Astrocyte (in vitro differentiated cells and primary cell): ENCODE data around the gene ARAP1.

Experiments used
- EZH2 ChIP-seq: IDR thresholded peaks from 2 replicates; pipeline ENCODE4 v1.6.1; 2012; ENCODE audit warnings: mild to moderate bottlenecking, low read length, inconsistent platforms; ENCODE audit not compliant: insufficient read depth
- TF ChIP-seq, protein P1 (sequence below): IDR thresholded peaks from 2 replicates; pipeline ENCODE4 v1.5.1; 2011; ENCODE audit warnings: low read depth, mild to moderate bottlenecking, inconsistent platforms, low read length, moderate library complexity; ENCODE audit not compliant: insufficient read depth

DNA sequence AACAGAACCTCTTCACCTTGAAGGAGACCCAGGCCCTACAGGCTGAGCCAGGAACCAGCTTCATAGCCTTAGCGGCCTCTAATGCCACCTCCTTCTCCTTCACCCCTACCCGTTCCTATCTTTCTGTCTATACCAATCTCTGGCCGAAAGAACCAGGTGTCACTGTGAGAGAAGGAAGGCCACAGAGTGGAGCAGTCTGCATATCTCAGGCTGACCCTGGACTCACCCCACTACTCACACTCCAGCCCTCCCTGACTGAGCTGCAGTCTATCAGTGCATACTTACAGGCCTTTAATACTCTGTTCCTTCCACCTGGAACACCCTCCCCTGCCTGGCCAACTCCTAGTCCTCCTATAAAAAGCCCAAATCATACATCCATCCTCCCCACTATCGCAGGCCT, 32.7 kb downstream of the ARAP1 start:
- TF ChIP-seq, protein P1, sequence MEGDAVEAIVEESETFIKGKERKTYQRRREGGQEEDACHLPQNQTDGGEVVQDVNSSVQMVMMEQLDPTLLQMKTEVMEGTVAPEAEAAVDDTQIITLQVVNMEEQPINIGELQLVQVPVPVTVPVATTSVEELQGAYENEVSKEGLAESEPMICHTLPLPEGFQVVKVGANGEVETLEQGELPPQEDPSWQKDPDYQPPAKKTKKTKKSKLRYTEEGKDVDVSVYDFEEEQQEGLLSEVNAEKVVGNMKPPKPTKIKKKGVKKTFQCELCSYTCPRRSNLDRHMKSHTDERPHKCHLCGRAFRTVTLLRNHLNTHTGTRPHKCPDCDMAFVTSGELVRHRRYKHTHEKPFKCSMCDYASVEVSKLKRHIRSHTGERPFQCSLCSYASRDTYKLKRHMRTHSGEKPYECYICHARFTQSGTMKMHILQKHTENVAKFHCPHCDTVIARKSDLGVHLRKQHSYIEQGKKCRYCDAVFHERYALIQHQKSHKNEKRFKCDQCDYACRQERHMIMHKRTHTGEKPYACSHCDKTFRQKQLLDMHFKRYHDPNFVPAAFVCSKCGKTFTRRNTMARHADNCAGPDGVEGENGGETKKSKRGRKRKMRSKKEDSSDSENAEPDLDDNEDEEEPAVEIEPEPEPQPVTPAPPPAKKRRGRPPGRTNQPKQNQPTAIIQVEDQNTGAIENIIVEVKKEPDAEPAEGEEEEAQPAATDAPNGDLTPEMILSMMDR: no peak
- TF ChIP-seq EZH2: no peak
